Activated T-cell treated with anti-CD3 and anti-CD28 coated beads, Interleukin-2, amount 50 U/mL, for 1 hour (primary cell): ENCODE results near the gene FAM50B.

Source experiments
- DNase-seq: peaks from one replicate; pipeline ENCODE4 v3.0.0-alpha.2; 2020

Gene FAM50B

GRCh38 chr6:3875486-3875885 is 26.3 kb downstream of the FAM50B start:
- DNase-seq, result no peak

GRCh38 chr6:3876101-3876500 is 26.9 kb downstream of the FAM50B start:
- DNase-seq, result no peak

- no peak for DNase-seq
Observed at GRCh38 chr6:3876866-3877265, 27.7 kb downstream of the FAM50B start.

- no peak for DNase-seq
Observed at GRCh38 chr6:3878048-3878666, 29.0 kb downstream of the FAM50B start.

GRCh38 chr6:3879194-3879952 is 30.2 kb downstream of the FAM50B start:
- no peak for DNase-seq

GRCh38 chr6:3881711-3882421 is 32.7 kb downstream of the FAM50B start:
- no peak for DNase-seq

- no peak for DNase-seq
Observed at GRCh38 chr6:3882431-3882830, 33.3 kb downstream of the FAM50B start.

GRCh38 chr6:3882866-3883265 is 33.7 kb downstream of the FAM50B start:
- no peak for DNase-seq

- DNase-seq, result no peak
Observed at GRCh38 chr6:3884007-3884745, 35.0 kb downstream of the FAM50B start.

GRCh38 chr6:3885262-3886036 is 36.3 kb downstream of the FAM50B start:
- DNase-seq, result no peak

GRCh38 chr6:3887150-3887700 is 38.1 kb downstream of the FAM50B start:
- no peak for DNase-seq

GRCh38 chr6:3888153-3888957 is 39.2 kb downstream of the FAM50B start:
- no peak for DNase-seq

- DNase-seq, result no peak
Observed at GRCh38 chr6:3890047-3890446, 40.9 kb downstream of the FAM50B start.

- no peak for DNase-seq
Observed at GRCh38 chr6:3891883-3892282, 42.7 kb downstream of the FAM50B start.

GRCh38 chr6:3892603-3893002 is 43.4 kb downstream of the FAM50B start:
- DNase-seq, result no peak

- no peak for DNase-seq
Observed at GRCh38 chr6:3893487-3893886, 44.3 kb downstream of the FAM50B start.

GRCh38 chr6:3893917-3894316 is 44.7 kb downstream of the FAM50B start:
- DNase-seq, result no peak

GRCh38 chr6:3894590-3895311 is 45.6 kb downstream of the FAM50B start:
- DNase-seq, result no peak

- no peak for DNase-seq
Observed at GRCh38 chr6:3895312-3895653, 46.1 kb downstream of the FAM50B start.

GRCh38 chr6:3895805-3896204 is 46.6 kb downstream of the FAM50B start:
- DNase-seq, result no peak
